Liver (tissue), 9 donors: ENCODE results near the gene FAM110A. TPM values are rescaled to one million over a fixed set of nuclear protein-coding genes. Genes with fewer than 3 reads are reported as not detected.

Source experiments
- DNase-seq: peaks from one replicate; pipeline ENCODE4 v3.0.0-alpha.2; 2017; ENCODE audit warnings: low spot score
- H3K27ac ChIP-seq, 2 donors: one replicate each; pipeline ENCODE4 v1.7.0; 2013; ENCODE audit warnings: inconsistent platforms in 2 of 2, low read length in 2 of 2, control low read depth in 1 of 2, low read depth in 1 of 2, mild to moderate bottlenecking in 1 of 2
- H3K27me3 ChIP-seq, 4 donors: one replicate each; pipeline versions ENCODE4 v1.6.1 to v1.7.0; 2013; ENCODE audit warnings: low read length in 3 of 4, inconsistent platforms in 1 of 4, mild to moderate bottlenecking in 1 of 4, moderate library complexity in 1 of 4; ENCODE audit not compliant: control insufficient read depth in 4 of 4, insufficient read depth in 4 of 4
- H3K36me3 ChIP-seq, 4 donors: one replicate each; pipeline versions ENCODE4 v1.6.1 to v1.7.0; 2013; ENCODE audit warnings: low read length in 3 of 4, mild to moderate bottlenecking in 3 of 4, low read depth in 1 of 4, moderate library complexity in 1 of 4; ENCODE audit not compliant: control insufficient read depth in 4 of 4, insufficient read depth in 3 of 4
- H3K4me1 ChIP-seq, 4 donors: one replicate each; pipeline versions ENCODE4 v1.6.1 to v1.7.0; 2013; ENCODE audit warnings: low read length in 3 of 4, mild to moderate bottlenecking in 3 of 4, moderate library complexity in 1 of 4; ENCODE audit not compliant: control insufficient read depth in 4 of 4, insufficient read depth in 4 of 4
- H3K4me3 ChIP-seq, 3 donors: one replicate each; pipeline versions ENCODE4 v1.6.1 to v1.7.0; 2013; ENCODE audit warnings: low read length in 3 of 3, control low read depth in 1 of 3, low read depth in 1 of 3, mild to moderate bottlenecking in 1 of 3
- H3K9ac ChIP-seq, 2 donors: one replicate each; pipeline ENCODE4 v1.7.0; 2013; ENCODE audit warnings: low read length in 2 of 2, mild to moderate bottlenecking in 2 of 2, moderate library complexity in 2 of 2, control low read depth in 1 of 2, low read depth in 1 of 2
- H3K9me3 ChIP-seq, 4 donors: one replicate each; pipeline versions ENCODE4 v1.6.1 to v1.7.0; 2013; ENCODE audit warnings: low read length in 3 of 4; ENCODE audit not compliant: control insufficient read depth in 4 of 4
- ATF3 ChIP-seq: IDR thresholded peaks from 2 replicates; pipeline ENCODE4 v1.6.1; 2016; ENCODE audit warnings: antibody characterized with exemption
- FOXA2 ChIP-seq: IDR thresholded peaks from 2 replicates; pipeline ENCODE4 v1.6.1; 2016; ENCODE audit warnings: antibody characterized with exemption
- GABPA ChIP-seq, 2 donors: IDR thresholded peaks in 1 of 2; conservative IDR thresholded peaks in 1 of 2; 2 replicates each; pipeline ENCODE4 v1.6.1; 2016; ENCODE audit warnings: antibody characterized with exemption in 2 of 2, mild to moderate bottlenecking in 1 of 2, moderate library complexity in 1 of 2
- HNF4A ChIP-seq, 2 donors: conservative IDR thresholded peaks; 2 replicates each; pipeline ENCODE4 v1.6.1; 2016; ENCODE audit warnings: antibody characterized with exemption in 2 of 2, mild to moderate bottlenecking in 2 of 2
- HNF4G ChIP-seq: IDR thresholded peaks from 2 replicates; pipeline ENCODE4 v1.6.1; 2016; ENCODE audit warnings: antibody characterized with exemption
- JUND ChIP-seq, 2 donors: IDR thresholded peaks; 2 replicates each; pipeline ENCODE4 v1.6.1; 2016; ENCODE audit warnings: antibody characterized with exemption in 2 of 2
- NR2F2 ChIP-seq: IDR thresholded peaks from 2 replicates; pipeline ENCODE4 v1.6.1; 2016; ENCODE audit warnings: antibody characterized with exemption
- RAD21 ChIP-seq, 2 donors: IDR thresholded peaks; 2 replicates each; pipeline ENCODE4 v1.6.1; 2016; ENCODE audit warnings: antibody characterized with exemption in 2 of 2, mild to moderate bottlenecking in 2 of 2
- RXRA ChIP-seq, 2 donors: IDR thresholded peaks; 2 replicates each; pipeline ENCODE4 v1.6.1; 2017 to 2018; ENCODE audit warnings: antibody characterized with exemption in 2 of 2, mild to moderate bottlenecking in 1 of 2
- TAF1 ChIP-seq: conservative IDR thresholded peaks from 2 replicates; pipeline ENCODE4 v1.6.1; 2016; ENCODE audit warnings: antibody characterized with exemption, mild to moderate bottlenecking
- YY1 ChIP-seq: IDR thresholded peaks from 2 replicates; pipeline ENCODE4 v1.6.1; 2016; ENCODE audit warnings: antibody characterized with exemption, mild to moderate bottlenecking
- ZBTB33 ChIP-seq: IDR thresholded peaks from 2 replicates; pipeline ENCODE4 v1.6.1; 2016; ENCODE audit warnings: antibody characterized with exemption
- WGBS: extraction: QIAGEN DNeasy Blood & Tissue Kit; methylation state at CpG from one replicate; pipeline ENCODE4 v1.1.7; 2013; 5-methylcytosine and 5-hydroxymethylcytosine counted together
- polyA plus RNA-seq, 2 donors: library from polyadenylated mRNA; stranded (reverse) in 1 of 2; unstranded in 1 of 2; fragments of 200-250 nt in 1 of 2; fragments of >200 nt in 1 of 2; fragmentation: Nextera tagmentation in 1 of 2; extraction: Ambion mirVana in 1 of 2; gene quantifications; one replicate each; pipeline versions ENCODE4 v1.2.1 to v1.2.3, GENCODE V29; 2013 to 2015
- total RNA-seq, 2 donors: library from RNA; depleted of rRNA; stranded (reverse); fragments of >200 nt; gene quantifications; one replicate each; pipeline ENCODE4 v1.2.3, GENCODE V29; 2014
- TF ChIP-seq, protein P1 (sequence below): fragments of 150-350 bp; IDR thresholded peaks from 2 replicates; pipeline ENCODE4 v1.5.1; 2017; ENCODE audit warnings: improper control_type of control experiment, low read depth, low read length; ENCODE audit not compliant: missing input control
- TF ChIP-seq, protein P2 (sequence below): IDR thresholded peaks from 2 replicates; pipeline ENCODE4 v1.6.1; 2016; ENCODE audit warnings: antibody characterized with exemption, mild to moderate bottlenecking
- donor health status: healthy.
- donor health status: healthy.
- donor health status: healthy.
- donor health status: healthy.
- donor health status: healthy.

Gene FAM110A
- total and polyA plus RNA-seq, 4 donors: 1.2 to 6.7 (median 2.0) TPM

DNA sequence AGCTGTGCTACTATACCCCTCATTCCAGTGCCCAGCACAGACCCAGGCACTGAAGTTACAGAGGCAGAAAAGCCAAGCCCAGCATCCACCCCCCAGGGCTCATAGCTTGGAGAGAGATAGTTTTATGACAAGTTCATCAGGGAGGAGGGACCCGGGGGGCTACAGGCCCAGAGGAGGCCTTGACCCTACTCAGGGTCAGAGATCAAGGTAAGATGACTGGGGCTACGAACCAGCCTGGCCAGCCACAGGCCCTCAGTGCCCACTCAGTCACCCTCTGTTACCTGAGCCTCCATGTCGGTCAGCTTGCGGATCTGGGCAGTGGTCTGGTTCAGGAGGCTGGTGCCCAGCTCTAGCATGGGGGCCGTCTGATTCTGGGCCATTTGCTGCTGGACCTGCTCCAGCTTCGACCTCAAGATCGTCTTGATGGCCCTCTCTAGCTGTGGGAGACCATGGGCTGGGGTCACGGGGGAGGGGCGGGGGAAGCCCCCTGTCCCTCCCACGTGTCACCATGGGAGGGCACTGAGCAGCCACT, 56.5 kb downstream of the FAM110A start:
- Histone ChIP-seq H3K36me3 (no peaks in the 10 kb centered on the region), H3K27ac (no peak overlapping the region), H3K9ac (no peak overlapping the region), H3K27me3 (no peaks in the 10 kb centered on the region), H3K4me1 (no peaks in the 10 kb centered on the region), H3K9me3 (no peaks in the 10 kb centered on the region), H3K4me3 (no peak overlapping the region)
- TF ChIP-seq RAD21 (IDR thresholded peaks at IDR 0.05): no peak
- no peak for TF ChIP-seq FOXA2
- TF ChIP-seq HNF4A (conservative IDR thresholded peaks at IDR 0.05): no peak
- TF ChIP-seq, protein P1, sequence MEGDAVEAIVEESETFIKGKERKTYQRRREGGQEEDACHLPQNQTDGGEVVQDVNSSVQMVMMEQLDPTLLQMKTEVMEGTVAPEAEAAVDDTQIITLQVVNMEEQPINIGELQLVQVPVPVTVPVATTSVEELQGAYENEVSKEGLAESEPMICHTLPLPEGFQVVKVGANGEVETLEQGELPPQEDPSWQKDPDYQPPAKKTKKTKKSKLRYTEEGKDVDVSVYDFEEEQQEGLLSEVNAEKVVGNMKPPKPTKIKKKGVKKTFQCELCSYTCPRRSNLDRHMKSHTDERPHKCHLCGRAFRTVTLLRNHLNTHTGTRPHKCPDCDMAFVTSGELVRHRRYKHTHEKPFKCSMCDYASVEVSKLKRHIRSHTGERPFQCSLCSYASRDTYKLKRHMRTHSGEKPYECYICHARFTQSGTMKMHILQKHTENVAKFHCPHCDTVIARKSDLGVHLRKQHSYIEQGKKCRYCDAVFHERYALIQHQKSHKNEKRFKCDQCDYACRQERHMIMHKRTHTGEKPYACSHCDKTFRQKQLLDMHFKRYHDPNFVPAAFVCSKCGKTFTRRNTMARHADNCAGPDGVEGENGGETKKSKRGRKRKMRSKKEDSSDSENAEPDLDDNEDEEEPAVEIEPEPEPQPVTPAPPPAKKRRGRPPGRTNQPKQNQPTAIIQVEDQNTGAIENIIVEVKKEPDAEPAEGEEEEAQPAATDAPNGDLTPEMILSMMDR: no peak
- TF ChIP-seq GABPA (IDR thresholded peaks at IDR 0.05 in 1 of 2, conservative IDR thresholded peaks at IDR 0.05 in 1 of 2): no peak
- no peak for TF ChIP-seq ZBTB33
- WGBS: 67% methylated on average over 10 of the region's 10 CpGs
- DNase-seq: no peak

DNA sequence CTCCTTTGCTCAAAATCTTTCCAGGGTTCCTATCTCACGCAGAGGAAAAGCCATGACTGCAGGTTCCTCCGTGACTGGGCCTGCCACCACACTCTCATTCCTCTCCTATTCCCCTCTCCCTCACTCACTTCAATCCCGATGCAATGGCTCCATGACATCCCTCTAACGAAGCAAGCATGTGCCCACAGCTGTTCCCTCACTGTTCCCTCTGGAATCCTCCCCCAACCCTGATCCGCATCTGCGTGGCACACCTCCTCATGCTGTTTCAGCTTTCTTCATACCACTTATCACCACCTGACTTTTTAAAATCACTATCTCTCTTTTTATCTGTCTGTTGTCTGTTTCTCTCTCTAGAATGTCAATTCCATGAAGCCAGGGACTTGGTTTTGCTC, 57.1 kb downstream of the FAM110A start:
- Histone ChIP-seq H3K4me3 (no peak overlapping the region), H3K9me3 (no peaks in the 10 kb centered on the region), H3K27me3 (no peaks in the 10 kb centered on the region), H3K9ac (no peak overlapping the region), H3K27ac (no peak overlapping the region), H3K36me3 (no peaks in the 10 kb centered on the region), H3K4me1 (no peaks in the 10 kb centered on the region)
- WGBS: 75% methylated on average over 6 of the region's 6 CpGs
- TF ChIP-seq, protein P2, sequence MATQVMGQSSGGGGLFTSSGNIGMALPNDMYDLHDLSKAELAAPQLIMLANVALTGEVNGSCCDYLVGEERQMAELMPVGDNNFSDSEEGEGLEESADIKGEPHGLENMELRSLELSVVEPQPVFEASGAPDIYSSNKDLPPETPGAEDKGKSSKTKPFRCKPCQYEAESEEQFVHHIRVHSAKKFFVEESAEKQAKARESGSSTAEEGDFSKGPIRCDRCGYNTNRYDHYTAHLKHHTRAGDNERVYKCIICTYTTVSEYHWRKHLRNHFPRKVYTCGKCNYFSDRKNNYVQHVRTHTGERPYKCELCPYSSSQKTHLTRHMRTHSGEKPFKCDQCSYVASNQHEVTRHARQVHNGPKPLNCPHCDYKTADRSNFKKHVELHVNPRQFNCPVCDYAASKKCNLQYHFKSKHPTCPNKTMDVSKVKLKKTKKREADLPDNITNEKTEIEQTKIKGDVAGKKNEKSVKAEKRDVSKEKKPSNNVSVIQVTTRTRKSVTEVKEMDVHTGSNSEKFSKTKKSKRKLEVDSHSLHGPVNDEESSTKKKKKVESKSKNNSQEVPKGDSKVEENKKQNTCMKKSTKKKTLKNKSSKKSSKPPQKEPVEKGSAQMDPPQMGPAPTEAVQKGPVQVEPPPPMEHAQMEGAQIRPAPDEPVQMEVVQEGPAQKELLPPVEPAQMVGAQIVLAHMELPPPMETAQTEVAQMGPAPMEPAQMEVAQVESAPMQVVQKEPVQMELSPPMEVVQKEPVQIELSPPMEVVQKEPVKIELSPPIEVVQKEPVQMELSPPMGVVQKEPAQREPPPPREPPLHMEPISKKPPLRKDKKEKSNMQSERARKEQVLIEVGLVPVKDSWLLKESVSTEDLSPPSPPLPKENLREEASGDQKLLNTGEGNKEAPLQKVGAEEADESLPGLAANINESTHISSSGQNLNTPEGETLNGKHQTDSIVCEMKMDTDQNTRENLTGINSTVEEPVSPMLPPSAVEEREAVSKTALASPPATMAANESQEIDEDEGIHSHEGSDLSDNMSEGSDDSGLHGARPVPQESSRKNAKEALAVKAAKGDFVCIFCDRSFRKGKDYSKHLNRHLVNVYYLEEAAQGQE: no peak
- TF ChIP-seq ATF3: no peak
- no peak for TF ChIP-seq NR2F2
- no peak for TF ChIP-seq TAF1
- TF ChIP-seq RXRA (IDR thresholded peaks at IDR 0.05): no peak
- TF ChIP-seq HNF4A (conservative IDR thresholded peaks at IDR 0.05): no peak
- TF ChIP-seq JUND (IDR thresholded peaks at IDR 0.05): no peak
- TF ChIP-seq GABPA (IDR thresholded peaks at IDR 0.05 in 1 of 2, conservative IDR thresholded peaks at IDR 0.05 in 1 of 2): no peak
- TF ChIP-seq HNF4G: no peak
- TF ChIP-seq, protein P1: no peak
- no peak for TF ChIP-seq FOXA2
- no peak for TF ChIP-seq YY1
- DNase-seq: no peak
